Fibroblast of the conjunctiva (primary cell): ENCODE measurements around the gene H1-8.

Experiments used
- DNase-seq: peaks from one replicate; pipeline ENCODE4 v3.0.0-alpha.2; 2010; ENCODE audit warnings: low read depth

The H1-8 gene

DNA sequence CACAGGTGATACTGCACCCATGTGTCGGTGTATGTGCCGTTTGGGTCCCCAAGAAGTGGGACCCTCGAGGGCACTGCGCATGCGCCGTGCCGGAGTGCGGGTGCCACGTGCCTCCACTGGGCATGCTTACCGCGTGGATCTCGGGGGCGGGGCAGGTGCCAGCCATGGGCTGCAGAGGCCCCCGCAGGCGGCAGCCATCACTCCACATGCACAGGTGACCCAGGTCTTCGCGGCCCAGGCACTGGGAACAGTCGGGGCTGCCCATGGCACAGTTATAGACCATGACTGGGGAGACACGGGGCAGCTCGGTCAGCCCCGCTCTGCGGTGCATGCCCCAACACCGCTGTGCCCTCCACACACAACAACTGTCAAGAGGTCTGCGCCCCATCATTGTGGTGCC, 31.2 kb downstream of the H1-8 start:
- no peak for DNase-seq

DNA sequence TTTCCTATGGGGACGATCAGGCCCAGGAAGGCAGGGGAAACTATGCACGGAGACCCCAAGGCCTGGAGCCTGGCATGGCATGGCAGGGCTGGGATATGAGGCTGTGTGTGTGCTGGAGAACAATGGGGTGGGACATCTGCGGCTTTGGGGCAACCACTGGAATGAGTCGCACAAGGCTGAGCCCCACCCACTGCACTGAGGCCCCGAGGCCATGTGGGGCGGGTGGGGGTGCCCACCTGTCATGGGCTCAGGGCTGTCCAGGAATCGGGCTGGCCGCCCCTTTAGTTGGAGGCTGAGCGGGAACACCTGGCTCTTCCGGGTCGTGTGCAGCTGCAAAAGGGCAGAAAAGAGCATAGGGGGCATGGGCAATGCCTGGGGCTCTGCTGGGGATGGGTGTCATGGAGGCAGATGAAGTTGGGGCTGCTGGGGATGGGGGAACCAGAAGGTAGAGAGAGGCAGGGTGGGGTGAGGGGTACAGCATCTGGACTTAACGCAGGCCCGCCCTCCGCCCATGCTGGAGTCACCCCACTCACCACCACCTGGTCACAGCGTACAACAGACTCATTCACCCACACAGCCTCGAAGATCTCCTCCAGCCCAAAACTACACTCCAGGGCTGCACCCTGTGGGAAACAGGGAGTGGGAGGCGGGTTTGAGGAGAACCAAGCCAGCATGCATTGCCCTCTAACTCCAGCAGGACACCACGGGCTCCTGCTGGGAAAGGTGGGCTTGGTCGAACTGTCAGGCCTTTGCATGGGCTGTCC, 32.4 kb downstream of the H1-8 start:
- DNase-seq: no peak

DNA sequence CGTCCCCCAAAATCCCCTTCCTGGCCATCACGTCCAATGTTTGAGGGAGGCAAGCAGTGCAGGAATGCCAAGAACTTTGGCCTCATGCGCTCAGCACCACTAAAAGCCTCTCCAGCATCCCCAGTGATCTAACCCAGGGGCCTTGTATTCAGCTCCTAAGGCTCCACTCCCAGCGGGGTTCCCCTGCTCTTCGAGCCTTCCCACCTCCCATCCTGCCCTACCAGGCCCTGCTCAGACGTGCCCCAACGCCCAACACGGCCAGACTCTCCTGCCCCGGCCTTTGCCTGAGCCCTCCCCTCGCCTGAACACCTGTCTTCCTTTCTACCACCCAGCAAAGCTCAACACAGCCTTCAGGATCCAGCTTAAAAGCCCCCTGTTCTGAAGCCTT, 33.0 kb downstream of the H1-8 start:
- DNase-seq: no peak

DNA sequence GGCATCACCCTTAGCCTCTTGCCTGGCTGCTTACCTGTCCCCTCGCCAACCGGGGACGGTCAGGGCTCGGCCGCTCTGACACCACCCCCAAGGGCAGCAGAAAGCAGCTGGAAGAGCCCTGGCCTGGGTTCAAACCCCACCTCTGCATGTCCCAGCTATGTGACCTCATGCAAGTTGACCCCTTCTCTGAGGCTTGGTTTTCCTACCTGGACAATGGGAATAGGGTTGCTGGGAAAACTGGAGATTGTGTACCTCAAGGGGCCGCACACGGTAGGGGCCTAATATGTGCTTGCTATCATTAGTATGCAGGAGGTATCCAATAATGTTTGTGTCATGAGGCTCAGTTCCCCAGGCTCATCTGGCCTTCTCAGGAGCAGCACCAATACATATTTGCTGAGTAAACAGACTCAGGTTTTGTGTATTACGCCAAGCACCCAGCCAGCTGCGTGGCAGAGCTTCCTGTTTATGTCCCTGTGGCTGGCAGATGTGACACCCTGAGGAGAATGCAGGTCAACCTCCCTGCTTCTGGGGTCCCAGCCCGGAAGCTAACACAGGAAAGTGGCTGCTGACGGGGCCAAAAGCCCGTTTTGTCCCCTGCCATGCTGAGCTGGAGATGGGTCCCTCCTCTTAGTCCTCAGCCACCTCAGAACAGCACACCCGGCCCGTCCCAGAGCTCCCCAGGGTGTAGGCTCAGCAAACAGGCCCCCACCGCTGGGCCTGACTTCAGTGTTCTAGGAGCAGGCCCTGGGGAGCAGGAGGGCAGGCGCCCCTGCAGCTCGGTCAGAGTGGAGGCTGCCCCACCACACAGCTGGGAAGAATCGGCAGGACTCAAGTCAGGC, 33.8 kb downstream of the H1-8 start:
- DNase-seq: no peak

DNA sequence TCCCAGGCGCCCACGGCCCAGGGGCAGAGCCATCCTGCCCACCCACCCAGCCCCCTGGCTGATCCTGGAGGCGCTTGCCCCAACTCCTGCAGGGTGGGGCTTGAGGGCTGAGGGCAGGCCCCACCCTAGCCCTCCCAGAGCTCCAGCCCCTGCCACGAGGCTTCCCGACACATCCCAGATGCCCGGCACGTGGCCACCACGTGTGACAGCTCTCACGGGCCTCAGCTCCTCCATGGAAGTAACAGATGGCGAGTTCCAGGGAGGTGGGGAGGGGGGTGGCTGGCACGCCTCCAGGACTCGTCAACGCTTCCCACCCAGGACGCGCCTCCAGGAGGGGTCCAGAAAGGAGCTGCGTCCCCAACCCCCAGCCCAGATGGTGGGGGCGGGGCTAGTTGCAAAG, 34.4 kb downstream of the H1-8 start:
- no peak for DNase-seq

DNA sequence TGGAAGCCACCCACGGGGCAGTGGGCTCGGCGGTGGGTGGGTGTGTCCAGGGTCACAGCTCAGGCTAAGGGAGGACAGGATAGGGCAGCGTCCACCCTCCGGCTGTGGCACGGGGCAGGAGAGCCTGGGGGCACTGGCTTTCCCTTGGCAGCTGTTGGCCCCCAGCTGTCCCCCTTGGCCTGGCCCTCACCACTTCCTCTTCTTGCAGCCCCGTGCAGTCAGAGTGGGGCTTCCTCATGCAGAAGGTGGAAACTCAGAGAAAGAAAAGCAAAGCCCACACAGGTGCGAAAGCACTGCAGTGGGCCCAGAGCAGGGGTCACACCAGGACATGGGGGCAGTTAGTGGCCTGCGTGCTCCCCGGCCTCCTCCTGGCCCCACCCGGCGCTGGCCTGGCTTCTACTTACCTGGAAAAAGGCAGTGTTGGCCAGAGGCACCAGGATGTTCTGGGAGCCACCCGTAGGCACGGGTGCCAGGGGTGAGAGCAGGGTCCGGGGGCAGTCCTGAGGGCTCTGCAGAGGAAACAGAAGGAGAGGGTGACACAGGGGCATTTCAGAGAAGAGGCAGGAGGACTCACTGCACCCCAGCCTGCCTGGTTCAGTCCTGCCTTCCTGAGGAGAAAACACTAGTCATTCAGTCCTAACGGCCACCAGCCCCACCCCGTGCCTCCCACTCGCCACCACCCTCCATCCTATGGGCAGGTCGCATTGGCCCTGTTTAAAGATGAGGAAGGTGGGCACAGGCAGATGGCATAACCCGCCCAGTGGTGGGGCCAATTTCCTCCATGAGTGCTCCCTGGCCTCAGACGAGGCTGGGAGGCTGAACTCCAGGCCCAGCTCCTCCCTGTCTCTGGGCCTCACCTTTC, 35.2 kb downstream of the H1-8 start:
- DNase-seq: no peak

DNA sequence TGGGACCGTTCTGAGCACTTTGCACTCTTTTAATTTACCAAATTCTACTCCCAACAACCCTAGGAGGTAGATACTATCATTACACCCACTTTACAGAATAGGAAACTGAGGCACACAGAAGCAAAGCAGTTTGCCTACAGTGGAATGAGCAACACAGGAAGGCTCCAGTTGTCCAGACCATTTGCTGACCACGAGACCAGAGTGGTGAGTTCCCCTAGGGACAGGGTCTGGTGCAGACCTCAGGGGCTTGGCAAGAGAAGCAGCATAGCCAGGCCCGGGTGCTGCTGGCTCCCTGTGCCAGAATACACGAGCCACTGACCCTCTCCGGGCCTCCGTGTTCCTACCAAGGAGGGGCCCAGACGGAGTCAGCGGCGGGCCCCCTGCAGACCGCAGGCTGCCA, 37.0 kb downstream of the H1-8 start:
- DNase-seq: no peak

DNA sequence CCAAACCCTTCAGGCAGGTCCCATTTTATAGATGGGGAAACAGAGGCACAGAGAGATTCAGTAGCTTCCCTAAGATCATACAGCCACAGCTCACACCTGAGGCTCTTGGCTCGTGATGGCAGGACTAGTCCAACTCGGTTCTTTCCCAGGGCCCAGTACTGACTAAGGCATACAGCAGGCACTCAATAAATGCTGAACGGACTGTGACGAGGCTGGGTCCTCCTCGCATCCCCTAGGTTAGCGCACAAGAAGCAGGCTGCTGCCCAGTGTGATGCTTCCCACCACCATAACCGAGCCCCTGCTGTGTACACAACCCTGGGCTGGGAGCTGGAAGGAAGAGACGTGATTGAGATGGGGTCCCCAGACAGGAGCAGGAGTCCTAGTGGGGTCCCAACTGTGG, 38.6 kb downstream of the H1-8 start:
- no peak for DNase-seq

DNA sequence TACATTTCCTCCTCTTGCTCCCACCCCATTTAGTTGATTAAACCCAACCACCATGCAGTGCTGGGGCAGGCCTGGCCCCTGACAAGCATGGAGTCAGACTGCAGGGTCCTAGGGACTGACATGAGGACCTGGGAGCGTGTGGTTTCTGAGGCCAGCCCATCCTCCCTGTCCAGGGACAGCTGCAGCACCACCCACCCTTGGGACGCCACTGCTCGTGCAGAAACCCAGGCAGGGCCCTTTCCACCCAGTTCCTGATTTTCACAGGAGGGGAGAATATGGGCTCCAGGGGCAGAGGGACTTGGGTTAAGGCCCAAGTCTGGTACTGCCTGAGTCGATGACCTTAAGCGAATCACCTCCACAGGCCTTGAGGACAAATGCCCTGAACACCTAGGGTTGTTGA, 39.8 kb downstream of the H1-8 start:
- DNase-seq: no peak

DNA sequence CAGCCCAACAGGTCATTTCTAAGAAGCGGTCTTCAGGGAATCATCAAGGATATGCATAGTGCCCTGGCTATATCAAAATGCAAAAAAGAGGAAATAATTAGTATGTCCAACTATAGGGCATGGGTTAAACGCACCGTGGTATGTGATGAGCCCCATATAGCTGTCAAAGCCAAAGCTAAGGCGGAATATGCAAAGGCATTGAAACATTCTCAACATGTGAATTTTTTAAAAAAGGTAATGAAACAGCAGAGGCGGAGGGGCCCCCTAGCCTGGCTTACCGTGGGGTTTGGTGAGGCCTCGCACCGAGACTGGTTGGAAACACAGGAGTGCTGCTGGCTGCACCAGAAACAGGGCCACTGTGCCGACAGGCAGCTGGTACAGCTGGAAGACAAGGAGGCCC, 40.3 kb downstream of the H1-8 start:
- no peak for DNase-seq

DNA sequence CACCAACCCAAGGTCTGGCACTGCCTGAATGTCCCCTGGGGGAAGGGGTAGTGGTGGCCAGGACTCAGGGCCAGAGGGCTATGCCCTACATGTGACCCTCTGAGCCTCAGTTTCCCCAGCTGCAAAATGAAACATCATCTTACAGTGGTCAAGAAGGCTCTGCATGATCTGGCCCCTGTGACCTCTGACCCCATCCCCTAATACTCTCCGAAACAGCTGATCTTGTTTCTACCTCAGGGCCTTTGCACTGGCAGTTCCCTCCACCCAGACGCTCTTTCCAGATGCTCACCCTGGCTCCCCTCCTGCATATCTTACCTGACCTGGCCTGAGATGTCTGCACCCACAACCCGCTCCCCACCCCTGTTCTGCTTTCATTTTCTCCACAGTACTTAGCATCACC, 41.7 kb downstream of the H1-8 start:
- DNase-seq: no peak

DNA sequence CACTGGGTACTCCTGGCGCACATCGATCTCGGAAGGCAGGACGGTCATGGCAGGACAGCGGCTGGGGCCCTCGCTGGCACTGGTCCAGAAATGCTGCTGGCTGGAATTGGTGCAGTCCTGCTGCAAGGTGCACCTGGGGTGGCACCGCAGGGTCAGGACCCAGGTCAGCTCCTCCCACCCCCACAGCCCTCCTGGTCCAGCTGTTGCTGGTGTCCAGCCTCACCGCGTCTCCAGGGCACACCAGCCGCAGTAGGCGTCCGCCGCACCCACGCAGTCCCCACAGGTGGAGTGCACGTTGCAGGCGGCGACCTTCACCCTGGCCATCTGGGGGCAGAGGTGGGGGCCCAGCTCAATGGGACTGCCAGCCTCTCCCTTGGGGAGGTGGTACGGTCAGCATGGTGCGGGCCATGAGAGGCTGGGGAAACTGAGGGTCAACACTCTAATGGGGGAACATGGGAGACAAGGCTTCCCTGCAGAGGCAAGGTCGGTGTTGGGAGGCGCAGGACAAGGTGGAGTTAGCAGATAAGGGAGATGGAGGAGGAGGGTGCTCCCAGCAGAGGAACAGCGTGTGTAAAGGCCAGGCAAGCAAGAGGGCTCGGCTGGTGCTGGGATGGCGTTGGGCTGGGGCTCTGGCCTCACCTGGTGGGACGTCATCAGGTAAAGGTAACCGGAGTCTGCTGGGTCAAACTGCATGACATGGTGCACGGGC, 43.1 kb downstream of the H1-8 start:
- no peak for DNase-seq

DNA sequence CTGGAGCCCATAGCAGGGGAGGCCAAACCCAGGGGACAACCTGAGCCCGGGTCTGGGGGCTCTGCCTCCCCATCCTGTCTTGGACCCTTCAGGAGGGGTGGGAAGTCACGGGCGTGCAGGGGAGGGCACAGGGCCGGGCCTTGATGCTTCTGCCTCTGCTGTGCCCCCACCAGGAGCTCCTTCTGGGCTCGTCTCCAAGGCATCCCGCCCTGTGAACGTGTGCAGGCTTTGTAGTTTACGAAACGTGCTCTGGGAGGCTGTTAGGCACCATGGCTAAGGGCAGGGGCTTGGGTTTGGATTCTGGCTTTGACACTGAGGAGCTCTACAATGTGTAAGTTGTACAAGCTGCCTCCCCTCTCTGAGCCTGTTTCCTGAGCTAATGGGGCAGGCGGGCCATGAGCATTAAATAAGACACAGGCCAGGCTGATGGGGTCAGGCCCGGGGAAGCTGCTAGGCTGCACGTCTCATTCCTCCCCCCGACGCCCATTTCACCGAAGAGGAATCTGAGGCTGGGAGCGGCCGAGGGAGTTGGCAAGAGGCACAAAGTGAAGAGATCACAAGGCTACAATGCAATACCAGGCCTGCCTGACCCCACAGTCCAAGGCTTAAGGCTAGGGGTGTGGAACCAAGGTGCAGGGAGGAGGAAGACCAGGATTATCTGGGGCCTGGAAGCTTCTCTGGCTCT, 43.9 kb downstream of the H1-8 start:
- DNase-seq: no peak

DNA sequence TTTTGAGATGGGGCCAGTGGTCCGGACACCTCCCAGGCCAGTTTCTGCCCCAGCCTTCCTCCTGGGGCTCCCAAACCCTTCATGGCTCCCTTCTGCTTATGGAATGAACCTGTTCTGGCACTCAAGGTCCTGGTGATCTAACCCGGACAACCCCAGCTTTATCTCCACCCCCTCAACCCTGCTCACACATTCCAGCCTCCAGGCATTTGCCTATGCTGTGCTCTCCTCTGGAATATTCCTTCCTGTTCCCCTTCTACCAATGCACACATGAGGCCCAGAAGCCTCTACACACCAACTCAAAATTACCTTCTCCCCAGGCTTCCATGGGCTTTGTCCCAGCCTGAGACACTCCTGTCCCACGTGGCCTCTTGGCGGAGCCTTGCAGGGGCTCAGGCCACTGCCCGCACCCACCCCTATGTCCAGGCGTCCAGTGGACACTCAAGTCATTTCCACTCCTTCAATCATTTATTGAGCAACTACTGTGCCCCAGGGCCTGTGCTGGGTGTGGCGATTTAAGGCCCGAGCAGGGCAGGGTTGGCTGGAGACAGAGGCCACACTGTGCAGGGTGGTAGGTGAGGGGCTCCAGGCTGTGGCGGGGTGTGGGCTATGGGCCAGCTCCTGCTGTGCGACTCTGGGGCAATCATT, 44.7 kb downstream of the H1-8 start:
- no peak for DNase-seq

DNA sequence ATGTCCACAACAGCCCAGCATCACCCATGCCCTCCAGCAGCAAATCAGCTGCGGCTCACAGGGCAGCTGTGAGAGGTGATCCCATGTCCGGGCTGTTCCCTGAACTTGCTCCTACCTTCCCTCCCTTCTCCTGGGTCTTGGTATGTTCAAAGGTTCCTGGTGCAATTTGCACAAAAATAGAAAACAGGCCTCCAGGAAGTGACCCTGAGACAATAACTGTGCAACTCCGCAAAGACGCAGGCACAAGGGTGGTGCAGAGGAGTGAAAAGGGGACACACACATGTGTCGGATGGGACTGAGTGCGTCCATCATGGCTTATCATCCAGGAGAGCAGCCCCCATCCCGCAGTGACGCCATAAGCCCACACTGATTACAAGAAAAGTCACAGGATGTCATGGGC, 47.2 kb downstream of the H1-8 start:
- DNase-seq: no peak

DNA sequence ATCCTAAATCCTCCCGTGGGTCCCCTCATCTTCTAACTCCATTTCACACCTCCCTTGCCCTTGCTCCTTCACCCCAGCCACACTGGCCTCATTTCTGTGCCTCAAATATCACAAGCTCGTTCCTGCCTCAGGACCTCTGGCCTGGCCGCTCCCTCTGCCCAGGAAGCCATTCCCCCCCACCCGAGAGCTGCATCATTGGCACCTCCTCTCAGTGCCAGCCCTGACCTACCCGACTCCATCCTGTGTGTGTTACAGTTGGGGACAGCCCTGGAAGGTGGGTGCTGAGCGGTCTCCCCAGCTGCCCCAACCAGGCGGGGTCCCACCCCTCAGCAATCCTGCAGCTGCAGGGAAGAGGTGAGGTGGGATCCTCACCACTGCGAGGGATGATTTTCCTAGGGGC, 49.0 kb downstream of the H1-8 start:
- no peak for DNase-seq

DNA sequence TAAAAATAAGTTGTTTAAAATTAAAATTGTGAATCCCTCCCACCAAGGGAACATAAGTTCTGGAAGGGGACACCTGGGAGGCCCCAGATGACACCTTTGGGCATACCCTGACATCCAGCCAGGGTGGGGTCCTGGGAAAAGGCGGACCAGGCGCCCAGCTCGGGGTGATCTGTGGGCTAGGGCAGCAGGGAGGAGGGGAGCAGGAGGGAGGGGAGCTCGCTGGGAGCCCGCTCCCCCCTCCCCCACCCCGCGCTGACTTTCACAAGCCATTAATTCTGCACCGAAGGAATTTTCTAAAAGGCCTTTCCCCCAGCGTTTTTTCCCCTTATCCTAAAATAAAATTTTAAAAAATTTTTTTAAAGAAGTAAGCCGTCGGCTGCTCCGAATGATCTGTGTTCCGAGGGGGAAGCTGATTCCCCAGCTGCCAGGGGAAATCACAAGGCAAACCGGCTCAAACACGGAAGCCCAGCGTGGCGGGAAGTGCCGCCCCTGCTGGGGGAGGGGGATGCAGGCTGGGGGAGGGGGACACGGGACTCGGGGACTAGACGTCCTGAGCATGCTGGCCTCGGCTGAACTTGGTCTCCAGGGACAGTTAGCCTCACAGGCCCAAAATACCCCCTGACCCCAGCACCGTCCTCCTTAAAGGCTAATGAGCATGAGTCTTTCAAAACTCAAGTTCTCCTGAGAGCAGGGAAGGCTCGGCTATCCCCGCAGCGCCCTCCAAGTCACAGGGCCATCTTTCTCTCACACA, 49.6 kb downstream of the H1-8 start:
- DNase-seq: no peak

DNA sequence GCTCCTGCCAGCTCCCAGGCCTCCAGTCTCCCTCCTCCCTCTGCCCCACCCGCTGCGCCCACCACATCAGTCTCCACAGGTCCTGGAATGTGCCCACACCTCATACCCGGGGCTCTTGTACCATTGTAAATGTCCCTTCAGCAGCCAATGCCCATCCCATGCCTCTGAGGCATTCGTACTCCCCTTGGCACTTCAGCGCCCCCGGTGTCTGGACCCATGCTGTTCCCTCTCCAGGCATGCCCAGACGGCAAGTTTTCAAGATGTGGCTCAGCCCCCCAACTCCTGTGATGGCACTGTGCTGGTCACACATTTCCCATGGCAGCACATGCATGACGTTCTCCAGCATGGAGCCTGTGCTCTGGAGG, 50.2 kb downstream of the H1-8 start:
- DNase-seq: no peak

DNA sequence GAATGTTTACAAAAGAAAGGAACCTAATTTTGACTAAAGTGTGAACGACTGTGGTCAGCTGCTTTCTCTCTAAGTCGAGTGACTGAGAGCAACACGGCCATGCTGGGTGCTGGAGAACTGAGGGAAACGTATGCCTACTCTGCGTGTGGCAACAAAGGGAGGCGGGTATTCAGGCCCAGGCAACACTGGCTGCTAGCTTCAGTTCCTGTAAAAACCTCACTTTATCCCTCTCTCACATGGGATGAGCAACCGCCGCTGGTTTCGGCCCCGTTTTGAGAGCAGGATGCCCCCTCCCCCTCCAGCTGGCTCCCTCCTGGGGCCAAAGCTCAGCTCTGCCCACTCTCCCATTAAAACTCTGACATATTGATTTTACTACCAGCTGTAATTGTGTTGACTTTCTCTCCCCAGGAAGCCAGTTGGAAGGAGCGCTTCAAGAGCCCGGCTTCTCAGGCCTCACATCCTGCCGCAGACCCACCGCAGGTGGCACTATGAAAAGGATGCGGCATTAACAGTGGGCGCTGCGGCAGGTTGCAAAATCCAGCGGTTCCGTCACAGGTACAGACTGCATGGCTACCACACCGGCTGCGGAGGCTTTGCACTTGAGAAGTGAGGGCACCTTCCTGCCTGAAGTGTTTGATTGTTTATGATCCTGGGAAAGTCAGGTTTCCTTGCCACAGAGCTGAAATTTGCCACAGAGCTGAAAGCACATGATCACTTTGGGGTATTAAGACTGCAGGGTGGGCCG, 50.8 kb downstream of the H1-8 start:
- DNase-seq: no peak

DNA sequence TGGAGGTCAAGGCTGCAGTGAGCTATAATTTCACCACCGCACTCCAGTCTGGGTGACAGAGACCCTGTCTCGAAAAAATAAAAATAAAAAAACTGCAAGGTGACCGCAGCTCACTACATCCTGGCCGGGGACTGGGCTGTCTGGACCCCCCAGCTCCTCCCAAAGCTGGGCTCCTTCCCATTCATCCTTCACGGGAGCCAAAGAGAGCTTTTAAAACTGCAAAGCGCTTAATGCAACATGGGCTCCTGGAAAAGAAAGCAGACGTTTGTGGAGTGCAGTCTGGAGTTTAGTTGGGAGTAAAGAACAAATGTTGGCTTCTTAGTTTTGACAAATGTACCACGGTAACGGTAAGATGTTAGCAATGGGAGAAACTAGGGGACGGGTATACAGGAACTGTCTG, 51.4 kb downstream of the H1-8 start:
- DNase-seq: no peak
